ENCODE measurements around the gene PRSS2.

GRCh38 chr7:142722248-142722794, 48.4 kb upstream of the PRSS2 start:
- TF ChIP-seq REST (IDR thresholded peaks at IDR 0.05; ENCODE audit: insufficient replicate concordance, low read depth) (no peak), CTCF (IDR thresholded peaks at IDR 0.05; ENCODE audit: insufficient read depth, low read length) (no peak), POLR2AphosphoS5 (IDR thresholded peaks at IDR 0.05; ENCODE audit: low read depth) (no peak), GABPA (IDR thresholded peaks at IDR 0.05; ENCODE audit: low read depth) (no peak)
